Islet precursor cell (in vitro differentiated cells): ENCODE measurements around the gene TBX2.

Source experiments
- DNase-seq: peaks from one replicate; pipeline ENCODE4 v3.0.0-alpha.2; 2018

TBX2 gene

GRCh38 chr17:61455324-61456060 is 55.8 kb downstream of the TBX2 start:
- no peak for DNase-seq

- peak; percentile 63 for DNase-seq
Measured at GRCh38 chr17:61456061-61456681, 56.5 kb downstream of the TBX2 start.

GRCh38 chr17:61456688-61457225 is 57.1 kb downstream of the TBX2 start:
- DNase-seq = peak; percentile 77

DNA sequence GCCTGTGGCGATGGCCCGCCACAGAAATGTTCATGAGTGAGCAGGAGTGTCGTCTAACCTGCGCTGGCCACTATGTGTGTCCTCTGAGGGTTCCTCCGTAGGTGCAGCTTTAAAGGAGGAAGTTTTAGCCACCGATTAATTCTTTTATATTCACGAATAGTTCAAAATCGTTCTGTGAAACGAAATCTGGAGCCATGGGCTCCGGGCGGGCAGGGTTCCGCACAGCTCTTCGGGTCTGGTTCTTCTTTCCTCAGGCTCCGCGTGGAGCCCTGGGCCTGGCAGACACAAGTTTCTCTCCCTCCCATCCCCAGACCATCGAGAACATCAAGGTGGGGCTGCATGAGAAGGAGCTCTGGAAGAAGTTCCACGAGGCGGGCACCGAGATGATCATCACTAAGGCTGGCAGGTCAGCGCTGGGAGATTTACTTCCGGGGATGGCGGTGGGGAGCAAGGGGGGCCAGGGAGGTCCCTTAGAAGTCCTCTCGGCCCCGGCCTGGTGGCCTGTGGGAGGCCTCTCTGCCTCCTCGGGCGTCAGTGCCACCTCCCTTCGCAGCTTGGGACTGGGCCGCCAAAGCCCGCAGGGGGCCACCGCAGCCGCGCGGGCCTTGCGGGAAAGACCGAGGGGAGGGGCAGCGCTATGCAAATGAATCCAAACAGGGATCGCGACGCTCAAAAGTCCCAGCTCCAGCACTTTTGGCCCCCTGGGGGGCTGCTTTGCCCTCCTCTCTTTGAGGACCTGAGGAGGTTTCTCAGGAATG is 57.8 kb downstream of the TBX2 start:
- peak; percentile 64 for DNase-seq

DNA sequence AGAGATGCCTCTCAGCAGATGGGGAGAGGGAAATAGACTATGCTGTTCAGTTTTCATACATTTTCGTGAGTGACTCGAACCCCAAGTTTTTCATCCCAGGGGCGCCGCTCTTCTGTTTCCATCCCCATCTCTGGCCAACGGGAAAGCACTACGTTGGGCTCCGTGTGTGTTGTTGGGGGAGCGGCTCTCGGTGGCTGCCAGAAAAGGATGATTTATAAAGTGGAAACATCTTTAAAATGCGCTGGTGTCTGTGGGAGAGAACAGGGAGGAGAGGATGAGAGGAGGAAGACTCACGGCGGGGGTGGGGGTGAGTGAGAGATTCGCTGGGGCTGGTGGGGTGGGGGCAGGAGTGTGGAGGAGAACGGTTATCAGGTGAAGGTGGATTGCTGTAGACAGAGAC is 58.4 kb downstream of the TBX2 start:
- peak; percentile 46 for DNase-seq

GRCh38 chr17:61458421-61459141 is 58.9 kb downstream of the TBX2 start:
- DNase-seq = peak; percentile 47
